ENCODE measurements around the gene CTNNA1. TPM values are rescaled to one million over a fixed set of nuclear protein-coding genes. Genes with fewer than 3 reads are reported as not detected.

Gene CTNNA1
- total and polyA plus RNA-seq, 9 of the 15 experiments (the other 6 are each of a cell fraction or from before 2014, with no cell fraction given), result 29.6 to 117 (median 89.1) TPM

GRCh38 chr5:138793575-138793974 is 40.4 kb downstream of the CTNNA1 start (continued):
- TF ChIP-seq RCOR1 (IDR thresholded peaks at IDR 0.05; ENCODE audit: borderline replicate concordance in 1 of 2, low read depth in 2 of 2, low read length in 2 of 2) (no peak), NONO (IDR thresholded peaks at IDR 0.05; ENCODE audit: low read depth in 2 of 2, low read length in 1 of 2) (no peak), ZNF143 (CRISPR knock-in tag; IDR thresholded peaks at IDR 0.05) (no peak), MAFF (IDR thresholded peaks at IDR 0.05; ENCODE audit: low read length) (no peak), KAT8 (IDR thresholded peaks at IDR 0.05; ENCODE audit: low read depth) (no peak), E2F4 (CRISPR knock-in tag; IDR thresholded peaks at IDR 0.05; ENCODE audit: low read depth) (no peak), L3MBTL2 (IDR thresholded peaks at IDR 0.05) (no peak), ZNF407 (IDR thresholded peaks at IDR 0.05; ENCODE audit: low read depth) (no peak)
- TF ChIP-seq, protein P1, sequence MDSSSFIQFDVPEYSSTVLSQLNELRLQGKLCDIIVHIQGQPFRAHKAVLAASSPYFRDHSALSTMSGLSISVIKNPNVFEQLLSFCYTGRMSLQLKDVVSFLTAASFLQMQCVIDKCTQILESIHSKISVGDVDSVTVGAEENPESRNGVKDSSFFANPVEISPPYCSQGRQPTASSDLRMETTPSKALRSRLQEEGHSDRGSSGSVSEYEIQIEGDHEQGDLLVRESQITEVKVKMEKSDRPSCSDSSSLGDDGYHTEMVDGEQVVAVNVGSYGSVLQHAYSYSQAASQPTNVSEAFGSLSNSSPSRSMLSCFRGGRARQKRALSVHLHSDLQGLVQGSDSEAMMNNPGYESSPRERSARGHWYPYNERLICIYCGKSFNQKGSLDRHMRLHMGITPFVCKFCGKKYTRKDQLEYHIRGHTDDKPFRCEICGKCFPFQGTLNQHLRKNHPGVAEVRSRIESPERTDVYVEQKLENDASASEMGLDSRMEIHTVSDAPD (CRISPR knock-in tag; IDR thresholded peaks at IDR 0.05), result no peak

Measured in K562 (cell line).